ENCODE measurements around the gene FAS.

The FAS gene

DNA sequence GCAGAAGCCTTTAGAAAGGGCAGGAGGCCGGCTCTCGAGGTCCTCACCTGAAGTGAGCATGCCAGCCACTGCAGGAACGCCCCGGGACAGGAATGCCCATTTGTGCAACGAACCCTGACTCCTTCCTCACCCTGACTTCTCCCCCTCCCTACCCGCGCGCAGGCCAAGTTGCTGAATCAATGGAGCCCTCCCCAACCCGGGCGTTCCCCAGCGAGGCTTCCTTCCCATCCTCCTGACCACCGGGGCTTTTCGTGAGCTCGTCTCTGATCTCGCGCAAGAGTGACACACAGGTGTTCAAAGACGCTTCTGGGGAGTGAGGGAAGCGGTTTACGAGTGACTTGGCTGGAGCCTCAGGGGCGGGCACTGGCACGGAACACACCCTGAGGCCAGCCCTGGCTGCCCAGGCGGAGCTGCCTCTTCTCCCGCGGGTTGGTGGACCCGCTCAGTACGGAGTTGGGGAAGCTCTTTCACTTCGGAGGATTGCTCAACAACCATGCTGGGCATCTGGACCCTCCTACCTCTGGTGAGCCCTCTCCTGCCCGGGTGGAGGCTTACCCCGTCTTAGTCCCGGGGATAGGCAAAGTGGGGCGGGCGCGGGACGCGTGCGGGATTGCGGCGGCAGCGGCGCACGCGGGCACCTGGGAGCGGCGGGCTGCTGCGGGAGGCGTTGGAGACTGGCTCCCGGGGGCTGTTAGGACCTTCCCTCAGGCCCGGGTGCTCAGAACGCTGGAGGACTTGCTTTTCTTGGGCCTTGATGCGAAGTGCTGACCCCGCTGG is at the start of gene FAS:
Gene FAS, plus strand, starts transcription at position 415 of the 777 bp plus-strand sequence. Its CDS starts 79 bp downstream, at position 494.
- DNase-seq (ENCODE audit: low spot score) (peak; percentile 73), FAIRE-seq (no peak)

DNA sequence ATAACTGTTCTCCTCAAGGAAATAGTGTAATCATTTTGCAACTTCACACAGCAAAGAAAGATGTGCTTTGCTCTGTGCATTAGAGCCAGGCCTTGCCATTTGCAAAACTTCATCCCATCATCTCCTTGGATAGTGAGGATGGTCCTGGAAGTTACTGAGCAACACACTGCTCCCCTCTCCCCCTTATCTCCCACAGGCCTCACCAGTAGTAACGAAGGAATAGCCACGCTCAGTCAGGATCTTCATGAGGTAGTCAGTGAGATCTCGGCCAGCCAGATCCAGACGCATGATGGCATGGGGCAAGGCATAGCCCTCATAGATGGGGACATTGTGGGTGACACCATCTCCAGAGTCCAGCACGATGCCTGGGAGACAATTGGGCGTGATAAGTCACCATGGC is 49.6 kb upstream of the FAS start:
- no peak for FAIRE-seq
- no peak for DNase-seq (ENCODE audit: low spot score)

DNA sequence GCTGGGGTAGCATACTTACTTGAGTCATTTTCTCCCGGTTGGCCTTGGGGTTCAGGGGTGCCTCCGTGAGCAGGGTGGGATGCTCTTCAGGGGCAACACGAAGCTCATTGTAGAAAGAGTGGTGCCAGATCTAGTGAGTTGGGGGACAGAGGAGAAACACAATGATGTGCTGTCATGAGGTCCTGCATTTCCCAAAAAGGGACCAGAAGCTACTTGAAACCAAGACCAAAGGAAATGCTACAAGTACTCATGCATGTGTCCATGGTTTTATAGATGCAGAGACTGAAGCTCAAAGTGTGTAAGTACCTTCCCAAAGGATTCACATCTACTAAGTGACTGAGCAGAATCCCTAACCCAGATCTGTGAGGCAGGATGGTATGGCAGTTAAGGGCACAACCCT is 46.8 kb upstream of the FAS start:
- FAIRE-seq (no peak), DNase-seq (ENCODE audit: low spot score) (no peak)

GRCh38 chr10:88944813-88945212 is 45.8 kb upstream of the FAS start:
- FAIRE-seq (no peak), DNase-seq (ENCODE audit: low spot score) (no peak)

DNA sequence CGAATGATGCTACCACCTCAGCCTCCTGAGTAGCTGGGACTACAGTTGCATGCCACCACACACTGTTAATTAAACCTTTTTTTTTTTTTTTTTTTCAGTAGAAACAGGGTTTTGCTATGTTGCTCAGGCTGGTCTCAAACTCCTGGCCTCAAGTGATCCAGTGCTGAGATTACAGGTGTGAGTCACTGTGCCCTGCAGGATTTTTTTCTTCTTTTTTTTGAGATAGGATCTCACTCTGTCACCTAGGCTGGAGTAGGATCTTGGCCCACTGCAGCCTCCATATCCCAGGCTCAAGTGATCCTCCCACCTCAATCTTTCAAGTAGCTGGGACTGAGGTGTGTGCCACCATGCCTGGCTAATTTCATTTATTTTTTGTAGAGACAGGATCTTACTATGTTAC is 44.4 kb upstream of the FAS start:
- FAIRE-seq (no peak), DNase-seq (ENCODE audit: low spot score) (no peak)

DNA sequence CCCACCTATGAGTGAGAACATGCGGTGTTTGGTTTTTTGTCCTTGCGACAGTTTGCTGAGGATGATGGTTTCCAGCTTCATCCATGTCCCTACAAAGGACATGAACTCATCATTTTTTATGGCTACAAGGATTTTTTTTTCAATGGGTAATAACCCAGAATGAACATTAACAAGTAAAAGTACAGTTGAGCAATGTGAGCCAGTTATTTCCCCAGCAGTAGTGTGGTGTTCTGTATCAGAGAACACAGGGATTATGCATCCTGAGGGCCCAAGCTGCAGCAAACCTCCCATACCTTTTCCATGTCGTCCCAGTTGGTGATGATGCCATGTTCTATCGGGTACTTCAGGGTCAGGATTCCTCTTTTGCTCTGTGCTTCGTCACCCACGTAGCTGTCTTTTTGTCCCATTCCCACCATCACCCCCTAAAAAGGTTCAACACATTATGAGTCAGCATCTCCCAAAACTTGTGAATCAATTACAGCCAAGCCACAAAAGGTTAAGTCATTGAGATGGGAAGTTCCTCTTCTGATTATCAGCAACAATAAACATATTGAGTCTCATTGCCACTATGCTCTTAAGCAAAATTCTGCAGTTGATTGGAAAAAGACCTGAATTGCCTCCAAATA is 43.5 kb upstream of the FAS start:
- FAIRE-seq (no peak), DNase-seq (ENCODE audit: low spot score) (no peak)

DNA sequence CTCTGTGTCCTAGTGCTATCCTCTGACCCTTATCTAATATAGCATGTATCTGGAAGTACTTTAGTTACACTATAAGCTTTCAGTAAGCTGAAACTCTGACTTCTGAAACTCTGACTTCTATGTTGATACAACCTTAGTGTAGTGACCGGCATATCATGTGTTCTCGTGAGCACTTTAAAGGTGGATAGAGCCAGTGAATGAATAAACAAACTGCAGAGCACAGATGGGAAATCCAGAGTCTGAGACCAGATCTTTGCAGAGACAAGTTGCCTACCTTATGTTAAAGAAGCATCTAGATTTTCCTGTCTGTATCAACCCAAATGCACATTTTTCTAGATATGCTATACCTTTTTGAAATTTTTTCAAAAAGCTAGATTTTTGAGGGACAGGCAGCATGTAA is 41.5 kb upstream of the FAS start:
- FAIRE-seq (no peak), DNase-seq (ENCODE audit: low spot score) (no peak)

- FAIRE-seq = no peak
- no peak for DNase-seq (ENCODE audit: low spot score)
These were observed 40.4 kb upstream of the FAS start for GRCh38 chr10:88949912-88950837.

DNA sequence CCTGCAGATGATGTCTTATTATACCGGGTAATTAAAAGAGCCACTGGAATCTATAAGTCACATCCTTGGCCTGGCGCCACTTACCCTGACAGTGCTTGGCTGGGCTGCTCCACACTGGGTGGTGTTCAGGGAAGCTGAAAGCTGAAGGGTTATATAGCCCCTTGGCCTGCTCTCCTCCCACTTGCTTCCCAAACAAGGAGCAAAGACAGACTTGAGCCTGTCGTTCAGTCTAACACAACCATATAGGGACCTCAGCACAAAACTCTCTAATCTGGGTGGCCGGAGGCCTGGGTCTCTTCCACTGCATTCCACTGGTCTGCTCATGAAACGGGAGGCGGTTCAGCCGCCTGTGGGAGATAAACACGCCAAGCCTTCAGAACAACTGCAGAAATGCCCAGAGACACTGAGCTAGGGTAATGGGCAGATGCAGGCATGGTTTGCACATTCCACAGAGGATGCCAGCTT is 37.9 kb upstream of the FAS start, which contains the start of gene ACTA2:
Gene ACTA2, minus strand, starts transcription at position 127 of the 465 bp plus-strand sequence. CDS start 3,843 bp downstream, outside the sequence.
- DNase-seq (ENCODE audit: low spot score) = no peak
- FAIRE-seq = no peak

DNA sequence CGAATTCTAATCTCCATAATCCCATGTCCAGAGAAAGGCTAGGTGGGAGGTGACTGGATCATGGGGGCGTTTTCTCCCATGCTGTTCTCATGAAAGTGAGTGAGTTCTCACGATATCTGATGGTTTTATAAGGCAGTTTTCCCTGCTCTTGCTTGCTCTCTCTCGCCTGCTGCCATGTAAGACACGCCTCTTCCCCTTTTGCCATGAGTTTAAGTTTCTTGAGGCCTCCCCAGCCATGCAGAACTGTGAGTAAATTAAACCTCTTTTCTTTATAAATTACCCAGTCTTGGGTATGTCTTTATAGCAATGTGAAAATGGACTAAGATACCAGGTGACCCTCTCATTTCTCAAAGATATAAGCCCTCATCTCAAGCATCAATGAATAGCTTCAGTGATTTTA is 36.9 kb upstream of the FAS start:
- FAIRE-seq (no peak), DNase-seq (ENCODE audit: low spot score) (no peak)

GRCh38 chr10:88954458-88955083 is 36.0 kb upstream of the FAS start:
- FAIRE-seq = no peak
- DNase-seq (ENCODE audit: low spot score) = no peak

GRCh38 chr10:88957381-88957780 is 33.2 kb upstream of the FAS start:
- no peak for DNase-seq (ENCODE audit: low spot score)
- no peak for FAIRE-seq

DNA sequence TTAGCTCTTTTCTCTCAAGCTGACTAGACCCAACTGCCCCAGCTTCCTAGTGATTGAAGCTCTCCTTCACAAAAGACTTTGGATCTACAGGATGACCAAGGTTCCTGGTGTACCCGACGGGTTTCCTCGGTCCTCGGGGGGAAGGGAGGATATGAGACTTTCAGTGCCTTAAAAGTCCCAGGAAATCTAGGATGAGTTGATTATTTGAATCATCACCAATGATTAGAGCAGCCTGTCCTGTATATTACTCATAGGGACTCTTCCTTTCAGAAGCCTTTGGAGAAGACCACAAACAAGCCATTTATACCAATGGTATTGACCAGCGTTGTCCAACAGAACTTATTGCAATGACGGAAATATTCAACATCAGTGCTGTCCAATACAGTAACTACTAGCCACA is 31.9 kb upstream of the FAS start:
- DNase-seq (ENCODE audit: low spot score) = no peak
- no peak for FAIRE-seq

GRCh38 chr10:88960802-88961201 is 29.8 kb upstream of the FAS start:
- DNase-seq (ENCODE audit: low spot score) (no peak), FAIRE-seq (no peak)

DNA sequence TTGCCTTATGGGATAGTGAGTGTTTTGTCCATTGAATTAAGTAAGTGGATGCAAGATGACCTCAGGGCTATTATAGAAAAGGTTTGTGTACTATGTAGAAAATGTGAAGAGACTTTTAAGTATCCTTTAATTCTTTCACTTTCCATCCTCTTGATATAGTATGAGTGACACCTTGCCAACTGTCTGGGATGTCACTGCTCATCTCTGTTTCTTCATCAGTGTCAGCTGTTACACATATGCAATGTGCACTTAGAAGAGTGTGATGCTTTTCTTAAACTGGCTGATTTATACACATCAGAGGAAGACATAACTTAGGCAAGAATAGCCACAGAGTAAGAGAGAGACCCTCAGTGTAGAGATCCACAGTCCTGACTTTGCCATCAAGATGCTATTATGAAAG is 29.3 kb upstream of the FAS start:
- no peak for FAIRE-seq

GRCh38 chr10:88962336-88962735 is 28.3 kb upstream of the FAS start:
- FAIRE-seq = no peak
- no peak for DNase-seq (ENCODE audit: low spot score)

More for the DNA sequence above, 29.3 kb upstream of the FAS start:
- no peak for DNase-seq (ENCODE audit: low spot score)

DNA sequence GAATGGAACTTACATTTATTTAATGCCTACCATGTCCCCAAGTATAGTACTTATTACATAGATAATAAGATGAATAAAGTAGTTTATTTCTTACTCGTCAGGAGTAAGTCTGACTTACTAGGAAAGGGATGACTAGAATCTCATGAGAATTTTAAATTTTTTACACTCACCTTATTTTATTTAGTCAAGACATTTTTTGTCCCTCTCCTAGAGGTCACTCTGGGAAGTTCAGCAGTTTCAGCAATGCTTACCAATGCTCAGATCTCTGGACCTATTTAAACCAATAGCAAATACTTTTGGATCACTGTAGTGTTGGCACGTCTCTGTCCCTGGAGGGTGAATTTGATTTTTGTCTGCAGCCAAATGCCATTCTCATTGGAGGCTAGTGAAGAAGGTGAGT is 27.3 kb upstream of the FAS start:
- no peak for FAIRE-seq
- no peak for DNase-seq (ENCODE audit: low spot score)

- FAIRE-seq = no peak
- no peak for DNase-seq (ENCODE audit: low spot score)
These were observed 26.2 kb upstream of the FAS start for GRCh38 chr10:88964360-88964759.

- no peak for FAIRE-seq
- DNase-seq (ENCODE audit: low spot score) = no peak
These were observed 25.7 kb upstream of the FAS start for GRCh38 chr10:88964869-88965415.

DNA sequence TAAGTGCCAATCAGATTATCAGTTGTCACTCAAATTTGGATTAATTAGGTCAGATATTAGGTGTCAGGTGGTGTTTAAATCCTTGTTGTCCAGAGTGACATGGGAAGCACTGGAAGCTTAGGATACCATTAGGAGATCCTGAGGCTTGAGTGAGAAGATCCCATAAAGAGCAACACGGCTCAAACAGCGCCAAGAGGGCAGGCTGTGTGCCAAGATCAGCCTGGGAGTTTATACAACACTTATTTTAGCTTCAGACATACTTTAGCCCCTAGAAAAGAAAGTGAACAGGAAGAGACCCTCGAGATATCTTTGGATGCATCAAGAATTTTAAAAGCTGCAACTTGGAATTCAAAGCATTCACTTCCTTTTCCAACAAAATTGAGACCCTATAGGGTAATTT is 23.8 kb upstream of the FAS start:
- FAIRE-seq (no peak), DNase-seq (ENCODE audit: low spot score) (no peak)

DNA sequence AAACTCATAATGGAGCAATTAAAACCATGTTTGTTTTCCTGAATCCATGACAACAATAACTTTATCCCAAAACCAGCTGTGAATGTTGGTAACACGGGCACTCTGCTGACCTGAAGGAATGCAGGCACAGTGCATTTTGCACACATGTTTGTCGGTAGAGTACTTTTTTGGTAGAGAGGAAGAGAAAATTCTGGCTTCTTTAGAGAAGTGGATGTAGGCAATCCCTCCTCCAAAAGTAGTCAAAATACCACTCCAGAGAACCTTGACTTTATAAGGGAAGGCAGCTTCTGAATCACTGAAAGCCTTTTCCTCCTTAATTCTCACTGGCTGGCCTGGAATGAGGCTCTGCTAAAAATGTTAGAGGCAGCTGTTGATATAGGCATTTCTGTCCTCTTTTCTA is 22.2 kb upstream of the FAS start:
- DNase-seq (ENCODE audit: low spot score) = no peak
- no peak for FAIRE-seq
